ENCODE results near the gene ZC4H2. TPM values are rescaled to one million over a fixed set of nuclear protein-coding genes. Genes with fewer than 3 reads are reported as not detected.

Gene ZC4H2
- total and polyA plus RNA-seq, 3 donors from 2014 or later, result 3.1 to 3.8 (median 3.4) TPM

DNA sequence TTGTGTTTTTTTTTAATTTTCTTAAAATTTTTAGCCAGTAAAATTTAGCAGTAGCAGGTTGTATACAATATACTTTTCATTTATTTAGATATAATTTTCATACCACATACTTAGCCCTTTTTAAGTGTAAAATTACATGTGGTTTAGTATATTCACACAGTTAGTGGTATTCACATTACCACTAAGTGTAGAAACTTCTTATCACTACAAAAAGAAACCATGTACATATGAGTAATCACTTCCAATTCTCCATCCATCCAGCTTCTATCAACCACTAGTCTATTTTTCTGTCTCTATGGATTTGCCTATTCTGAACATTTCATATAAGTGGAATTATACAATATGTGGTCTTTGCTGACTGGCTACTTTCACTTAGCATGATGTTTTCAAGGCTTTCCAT is 109.0 kb downstream of the ZC4H2 start:
- H3K36me3 ChIP-seq (ENCODE audit: low read depth, missing control alignments), result no peaks in the 10 kb centered on the region
- DNase-seq, result no peak
- no peak for TF ChIP-seq POLR2A (IDR thresholded peaks at IDR 0.05)
- TF ChIP-seq, protein P1, sequence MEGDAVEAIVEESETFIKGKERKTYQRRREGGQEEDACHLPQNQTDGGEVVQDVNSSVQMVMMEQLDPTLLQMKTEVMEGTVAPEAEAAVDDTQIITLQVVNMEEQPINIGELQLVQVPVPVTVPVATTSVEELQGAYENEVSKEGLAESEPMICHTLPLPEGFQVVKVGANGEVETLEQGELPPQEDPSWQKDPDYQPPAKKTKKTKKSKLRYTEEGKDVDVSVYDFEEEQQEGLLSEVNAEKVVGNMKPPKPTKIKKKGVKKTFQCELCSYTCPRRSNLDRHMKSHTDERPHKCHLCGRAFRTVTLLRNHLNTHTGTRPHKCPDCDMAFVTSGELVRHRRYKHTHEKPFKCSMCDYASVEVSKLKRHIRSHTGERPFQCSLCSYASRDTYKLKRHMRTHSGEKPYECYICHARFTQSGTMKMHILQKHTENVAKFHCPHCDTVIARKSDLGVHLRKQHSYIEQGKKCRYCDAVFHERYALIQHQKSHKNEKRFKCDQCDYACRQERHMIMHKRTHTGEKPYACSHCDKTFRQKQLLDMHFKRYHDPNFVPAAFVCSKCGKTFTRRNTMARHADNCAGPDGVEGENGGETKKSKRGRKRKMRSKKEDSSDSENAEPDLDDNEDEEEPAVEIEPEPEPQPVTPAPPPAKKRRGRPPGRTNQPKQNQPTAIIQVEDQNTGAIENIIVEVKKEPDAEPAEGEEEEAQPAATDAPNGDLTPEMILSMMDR (IDR thresholded peaks at IDR 0.05), result no peak

More for the DNA sequence above, 109.0 kb downstream of the ZC4H2 start:
- H3K4me1 ChIP-seq, result no peaks in the 10 kb centered on the region
- H3K27ac ChIP-seq, result no peak overlapping the region
- no peaks in the 10 kb centered on the region for H3K27me3 ChIP-seq
- H3K4me3 ChIP-seq, result no peak overlapping the region
- intact Hi-C loops (cut with DNase I; ENCODE audit: low total_unique reads), result no loop called here
- H3K9me3 ChIP-seq, result no peaks in the 10 kb centered on the region

Other genes starting within 250 kb of the ZC4H2 start
- under 1 TPM; 0.71 to 0.81 TPM for gene ZC3H12B, start 58.4 kb upstream of the ZC4H2 start, total RNA-seq
- gene ZC3H12B, start 58.4 kb upstream of the ZC4H2 start, polyA plus RNA-seq (ENCODE audit: insufficient read depth, low read depth, low replicate concordance), result 0.67 TPM

Data from testis (tissue), 3 donors.